Thymus (tissue), 11 donors: ENCODE data around the gene GATAD2A. TPM values are rescaled to one million over a fixed set of nuclear protein-coding genes. Genes with fewer than 3 reads are reported as not detected.

Experiments used
- DNase-seq, 9 donors: peaks; one replicate each; pipeline ENCODE4 v3.0.0-alpha.2; 2013; ENCODE audit warnings: low spot score in 9 of 9, low read depth in 6 of 9, missing footprints in 1 of 9
- H3K27ac ChIP-seq, 2 donors: one replicate each; pipeline ENCODE4 v1.5.1; 2013; ENCODE audit warnings: control low read depth in 1 of 2, low read depth in 1 of 2, low read length in 1 of 2, mild to moderate bottlenecking in 1 of 2, moderate library complexity in 1 of 2
- H3K27me3 ChIP-seq, 2 donors: one replicate each; pipeline ENCODE4 v1.5.1; 2013; ENCODE audit warnings: low read length in 1 of 2; ENCODE audit not compliant: control insufficient read depth in 2 of 2, insufficient read depth in 1 of 2
- H3K36me3 ChIP-seq, 2 donors: one replicate each; pipeline ENCODE4 v1.5.1; 2013; ENCODE audit warnings: low read length in 1 of 2, mild to moderate bottlenecking in 1 of 2, moderate library complexity in 1 of 2; ENCODE audit not compliant: control insufficient read depth in 2 of 2, insufficient read depth in 2 of 2
- H3K4me1 ChIP-seq, 2 donors: one replicate each; pipeline ENCODE4 v1.5.1; 2013; ENCODE audit warnings: low read length in 2 of 2; ENCODE audit not compliant: control insufficient read depth in 2 of 2, insufficient read depth in 2 of 2
- H3K4me3 ChIP-seq, 2 donors: one replicate each; pipeline ENCODE4 v1.5.1; 2013; ENCODE audit warnings: low read length in 2 of 2, control low read depth in 1 of 2, mild to moderate bottlenecking in 1 of 2
- H3K9me3 ChIP-seq, 2 donors: one replicate each; pipeline ENCODE4 v1.5.1; 2013; ENCODE audit warnings: low read length in 1 of 2, mild to moderate bottlenecking in 1 of 2; ENCODE audit not compliant: control insufficient read depth in 2 of 2, insufficient read depth in 1 of 2
- WGBS: extraction: QIAGEN DNeasy Blood & Tissue Kit; methylation state at CpG from one replicate; pipeline ENCODE4 v1.1.7; 2013; 5-methylcytosine and 5-hydroxymethylcytosine counted together
- polyA plus RNA-seq: library from polyadenylated mRNA; stranded (reverse); fragments of 200-250 nt; gene quantifications from one replicate; pipeline ENCODE4 v1.2.3, GENCODE V29; 2013
- total RNA-seq: library from RNA; stranded (reverse); fragments of 120-200 nt; gene quantifications from one replicate; pipeline ENCODE4 v1.2.4, GENCODE V29; 2013
- donor health status: healthy.

GATAD2A gene
- total and polyA plus RNA-seq, 2 donors: 20.9 to 24.9 TPM

DNA sequence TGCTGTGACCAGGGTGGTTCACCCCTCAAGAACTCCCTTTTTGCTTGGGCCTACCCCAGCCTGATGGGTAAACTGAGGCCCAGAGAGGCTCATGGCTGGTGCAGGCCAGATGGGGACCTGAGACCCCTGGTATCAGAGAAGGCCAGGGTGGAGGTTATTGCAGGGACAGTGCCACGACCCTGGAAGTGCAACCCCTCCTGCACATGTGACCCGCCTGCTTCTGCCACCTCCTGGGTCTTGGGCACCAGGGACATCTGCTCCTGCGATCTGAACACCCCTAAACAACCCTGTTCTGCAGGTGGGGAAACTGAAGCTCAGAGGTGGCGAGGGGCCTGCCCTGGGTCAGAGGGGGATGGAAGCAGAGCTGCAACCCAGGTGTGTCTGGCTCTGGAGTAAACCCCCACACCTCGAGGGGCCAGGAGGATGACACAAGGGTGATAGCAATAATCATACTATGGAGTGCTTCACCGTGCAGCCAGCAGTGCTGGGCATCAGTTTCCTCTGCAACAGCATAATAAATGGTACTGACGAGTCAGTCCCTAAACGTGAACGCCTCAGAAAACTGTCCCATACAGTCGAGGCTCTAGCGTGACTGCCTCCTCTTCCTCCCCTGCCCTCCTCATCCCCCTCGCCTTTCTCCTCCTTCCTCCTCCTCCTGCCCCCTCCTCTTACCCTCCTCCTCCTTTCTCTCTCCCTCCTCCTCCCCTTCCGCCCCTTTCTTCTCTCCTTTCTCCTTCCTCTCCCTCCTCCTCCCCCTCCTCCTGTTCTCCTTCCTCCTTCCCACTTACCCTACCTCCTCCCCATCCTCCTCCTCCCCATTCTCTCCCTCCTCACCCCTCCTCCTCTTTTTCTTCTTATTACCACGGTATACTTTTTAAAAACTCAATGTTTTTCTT is 127.6 kb downstream of the GATAD2A start:
- no peak for DNase-seq
- peak overlapping the region in 1 of 2 donors; percentile 32 for H3K27ac ChIP-seq
- peaks cover 0 to 9% of the 10 kb centered on the region in 2 donors for H3K9me3 ChIP-seq
- H3K27me3 ChIP-seq: peaks cover 8 to 20% of the 10 kb centered on the region in 2 donors
- H3K4me3 ChIP-seq: no peak overlapping the region
- peaks cover 4 to 24% of the 10 kb centered on the region in 2 donors for H3K4me1 ChIP-seq
- 82% methylated on average over 14 of the region's 14 CpGs for WGBS
- H3K36me3 ChIP-seq: peaks cover 8 to 15% of the 10 kb centered on the region in 2 donors

DNA sequence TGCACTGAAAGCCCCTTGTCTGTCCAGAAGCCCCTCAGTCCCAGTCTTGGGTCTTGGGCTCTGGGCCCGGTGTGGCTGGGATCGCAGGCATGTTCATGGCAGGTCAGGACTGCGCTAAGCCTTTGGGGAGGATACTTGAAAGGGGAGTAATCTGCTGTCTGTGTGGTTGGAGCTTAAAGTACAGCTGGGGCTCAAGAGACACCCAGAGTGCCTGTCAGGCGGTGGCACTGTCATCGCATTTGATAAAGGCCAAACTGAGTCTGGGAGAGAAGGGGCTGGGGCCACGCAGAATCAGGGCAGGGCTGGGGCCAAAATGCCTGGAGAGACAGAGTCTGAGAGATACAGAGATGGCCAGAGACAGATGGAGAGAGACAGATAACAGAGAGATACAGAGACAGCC is 128.4 kb downstream of the GATAD2A start:
- DNase-seq: no peak
- H3K9me3 ChIP-seq: peaks cover 0 to 9% of the 10 kb centered on the region in 2 donors
- 94% methylated on average over 6 of the region's 6 CpGs for WGBS
- no peak overlapping the region for H3K27ac ChIP-seq
- H3K4me1 ChIP-seq: peaks cover 9 to 31% of the 10 kb centered on the region in 2 donors
- H3K4me3 ChIP-seq: no peak overlapping the region
- H3K36me3 ChIP-seq: peaks cover 2 to 8% of the 10 kb centered on the region in 2 donors
- H3K27me3 ChIP-seq: peaks cover 16 to 28% of the 10 kb centered on the region in 2 donors

DNA sequence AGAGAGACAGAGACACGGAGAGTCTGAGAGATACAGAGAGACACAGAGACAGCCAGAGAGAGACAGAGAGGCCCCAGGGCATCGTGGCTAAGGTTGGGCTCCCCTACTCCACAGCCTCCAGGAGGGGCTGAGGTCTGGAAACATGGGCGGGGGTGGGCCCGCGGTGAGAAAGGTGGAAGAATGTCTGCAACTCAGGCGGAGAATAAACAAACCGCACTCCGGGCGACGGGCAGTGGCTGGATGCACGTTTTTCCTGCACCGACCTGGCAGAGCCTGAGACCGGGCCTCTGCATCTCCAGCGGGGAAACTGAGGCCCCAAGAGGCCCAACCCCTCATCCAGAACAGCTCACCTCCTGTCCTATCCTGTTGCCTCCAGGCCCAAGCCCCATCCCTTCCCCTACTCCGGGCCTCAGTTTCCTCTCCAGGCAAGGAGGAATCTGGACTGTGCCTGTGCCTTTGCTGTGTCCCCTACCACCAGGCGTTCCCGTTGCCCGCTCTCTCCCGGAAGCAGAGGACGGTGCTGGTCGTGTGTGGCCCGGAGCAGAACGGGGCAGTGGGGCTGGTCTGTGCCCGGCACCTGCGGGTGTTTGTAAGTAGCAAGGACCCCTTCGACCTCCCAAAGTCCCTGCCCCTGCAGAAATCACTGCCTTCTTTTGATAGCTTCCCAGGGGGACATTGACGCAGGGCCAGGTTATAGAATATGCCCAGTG is 129.2 kb downstream of the GATAD2A start:
- H3K36me3 ChIP-seq: peaks cover 0 to 2% of the 10 kb centered on the region in 2 donors
- 94% methylated on average over 27 of the region's 27 CpGs for WGBS
- H3K27ac ChIP-seq: no peak overlapping the region
- H3K9me3 ChIP-seq: peaks cover 0 to 9% of the 10 kb centered on the region in 2 donors
- H3K4me3 ChIP-seq: no peak overlapping the region
- no peak for DNase-seq
- peaks cover 22 to 37% of the 10 kb centered on the region in 2 donors for H3K27me3 ChIP-seq
- H3K4me1 ChIP-seq: peaks cover 9 to 33% of the 10 kb centered on the region in 2 donors

DNA sequence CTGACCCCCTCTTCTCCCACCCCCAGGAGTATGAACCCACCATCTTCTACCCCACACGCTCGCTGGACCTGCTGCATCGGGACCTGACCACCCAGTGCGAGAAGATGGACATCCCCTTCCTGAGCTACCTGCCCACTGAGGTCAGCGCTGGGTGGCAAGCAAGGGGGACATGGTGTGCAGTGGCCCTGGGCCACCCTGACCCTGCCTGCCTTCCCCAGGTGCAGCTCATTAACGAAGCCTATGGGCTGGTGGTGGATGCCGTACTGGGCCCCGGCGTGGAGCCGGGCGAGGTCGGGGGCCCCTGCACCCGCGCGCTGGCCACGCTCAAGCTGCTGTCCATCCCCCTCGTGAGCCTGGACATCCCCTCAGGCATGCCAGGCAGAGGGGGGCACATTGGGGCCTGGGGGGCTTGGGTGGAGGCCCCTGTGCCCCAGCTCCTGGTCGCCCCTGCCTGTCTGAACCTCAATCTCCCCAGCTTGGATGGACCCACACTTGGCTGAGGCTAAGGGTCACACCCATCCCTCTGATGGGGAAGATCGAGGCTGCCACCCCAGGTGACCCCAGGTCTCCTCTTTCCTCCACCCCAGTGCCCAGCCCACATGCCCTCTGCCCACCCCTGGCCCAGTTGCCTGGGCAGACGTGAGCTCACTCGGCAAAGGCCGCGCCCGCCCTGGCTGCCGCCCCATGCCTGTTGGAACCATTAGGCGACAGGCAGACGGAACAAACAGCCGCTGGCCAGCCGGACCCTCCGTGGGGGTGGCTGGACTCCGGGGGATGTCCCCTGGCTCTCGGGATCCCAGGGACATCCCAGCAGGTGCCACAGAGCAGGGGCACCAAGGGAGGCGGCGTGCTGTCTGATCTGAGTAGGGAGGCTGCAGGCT is 130.1 kb downstream of the GATAD2A start:
- Histone ChIP-seq H3K9me3 (peaks cover 0 to 11% of the 10 kb centered on the region in 2 donors), H3K4me3 (no peak overlapping the region), H3K36me3 (no peaks in the 10 kb centered on the region), H3K27me3 (peaks cover 30 to 45% of the 10 kb centered on the region in 2 donors), H3K27ac (no peak overlapping the region), H3K4me1 (peaks cover 9 to 34% of the 10 kb centered on the region in 2 donors)
- WGBS: 97% methylated on average over 34 of the region's 34 CpGs
- DNase-seq: no peak

DNA sequence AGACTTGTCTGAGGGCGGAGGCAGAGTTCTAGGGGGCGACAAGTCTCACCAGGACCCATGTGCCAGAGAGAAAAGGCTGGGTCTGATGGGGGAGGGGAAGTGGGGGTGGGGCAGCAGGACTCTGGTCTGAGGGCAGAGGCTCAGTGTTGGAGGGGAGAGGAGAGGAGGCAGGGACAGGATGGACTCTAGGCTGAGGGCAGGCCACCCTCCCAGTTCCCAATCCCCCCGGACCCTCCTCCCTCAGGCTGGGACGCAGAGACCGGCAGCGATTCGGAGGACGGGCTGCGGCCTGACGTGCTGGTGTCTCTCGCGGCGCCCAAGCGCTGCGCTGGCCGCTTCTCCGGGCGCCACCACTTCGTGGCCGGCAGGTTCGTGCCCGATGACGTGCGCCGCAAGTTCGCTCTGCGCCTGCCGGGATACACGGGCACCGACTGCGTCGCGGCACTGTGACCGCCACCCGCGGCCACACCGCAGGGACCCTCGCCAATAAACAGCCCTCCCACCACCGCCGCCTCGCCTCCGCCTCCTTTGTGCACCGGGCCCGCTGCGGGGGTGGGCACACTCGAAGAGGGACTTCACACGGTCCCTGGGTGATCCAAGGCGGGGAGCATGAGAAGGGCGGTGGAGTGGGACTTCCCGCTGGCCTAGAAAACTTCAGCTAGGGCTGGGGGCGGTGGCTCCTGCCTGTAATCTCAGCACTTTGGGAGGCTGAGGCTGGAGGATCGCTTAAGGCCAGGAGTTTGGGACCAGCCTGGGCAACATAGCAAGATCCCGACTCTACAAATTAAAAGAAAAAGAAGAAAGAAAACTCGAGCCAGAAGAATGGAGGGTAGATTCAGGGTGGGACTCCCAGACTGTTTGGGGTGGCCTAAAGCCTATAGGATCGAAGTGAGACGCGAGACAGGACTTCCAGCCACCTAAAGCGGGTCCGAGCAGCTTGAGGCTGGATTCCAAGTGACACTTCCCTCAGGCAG is 131.9 kb downstream of the GATAD2A start:
- WGBS: 55% methylated on average over 59 of the region's 59 CpGs
- peaks cover 19 to 41% of the 10 kb centered on the region in 2 donors for H3K4me1 ChIP-seq
- H3K27ac ChIP-seq: no peak overlapping the region
- H3K36me3 ChIP-seq: no peaks in the 10 kb centered on the region
- peaks cover 0 to 19% of the 10 kb centered on the region in 2 donors for H3K9me3 ChIP-seq
- H3K27me3 ChIP-seq: peaks cover 40 to 63% of the 10 kb centered on the region in 2 donors
- no peak for DNase-seq
- no peak overlapping the region for H3K4me3 ChIP-seq

DNA sequence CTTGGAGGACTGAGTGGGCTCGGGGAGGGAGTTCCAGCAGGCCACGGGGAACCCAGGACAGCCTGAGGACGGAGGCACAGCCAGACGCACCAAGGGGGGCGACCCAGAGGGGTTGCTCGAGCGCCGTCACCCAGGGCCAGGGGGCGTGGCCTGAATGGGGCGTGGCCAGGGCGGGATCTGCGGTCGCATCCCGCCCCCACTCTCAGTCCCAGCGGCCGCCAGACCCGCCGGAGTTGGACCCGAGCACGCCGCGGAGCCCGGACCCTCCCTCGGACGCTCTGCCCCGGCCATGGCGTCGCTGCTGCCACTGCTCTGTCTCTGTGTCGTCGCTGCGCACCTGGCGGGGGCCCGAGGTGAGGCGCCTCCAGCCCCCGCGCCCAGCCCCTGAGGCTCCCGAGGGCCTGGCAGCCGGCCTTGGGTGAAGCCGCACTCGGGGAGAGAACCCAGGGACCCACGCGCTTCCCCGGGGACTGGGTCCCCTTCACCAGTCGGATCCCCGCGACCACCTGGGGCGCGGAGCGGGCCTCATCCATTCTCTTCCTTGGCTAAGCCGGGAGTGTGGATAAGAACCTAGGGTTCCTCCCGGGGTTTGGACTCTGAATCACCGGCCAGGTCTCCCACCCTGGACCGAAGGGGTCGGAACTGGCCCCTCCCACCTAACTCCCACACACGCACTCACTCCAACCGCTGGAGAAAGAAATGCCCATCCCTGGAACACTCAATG is 132.7 kb downstream of the GATAD2A start, which contains the start of gene CILP2:
Gene CILP2 (plus strand): TSS at position 205 of the 724 bp plus-strand sequence. CDS start 85 bp downstream, at position 290.
- peaks cover 16 to 32% of the 10 kb centered on the region in 2 donors for H3K4me1 ChIP-seq
- H3K27me3 ChIP-seq: peaks cover 40 to 64% of the 10 kb centered on the region in 2 donors
- no peak within 1 kb of the TSS for H3K27ac ChIP-seq
- H3K4me3 ChIP-seq: peak within 1 kb of the TSS in 1 of 2 donors; percentile 31
- H3K9me3 ChIP-seq: peaks cover 0 to 19% of the 10 kb centered on the region in 2 donors
- 8% methylated on average over 56 of the region's 56 CpGs for WGBS
- no peaks in the 10 kb centered on the region for H3K36me3 ChIP-seq
- peak in 2 of 9 donors; percentile 46 to 47 for DNase-seq

DNA sequence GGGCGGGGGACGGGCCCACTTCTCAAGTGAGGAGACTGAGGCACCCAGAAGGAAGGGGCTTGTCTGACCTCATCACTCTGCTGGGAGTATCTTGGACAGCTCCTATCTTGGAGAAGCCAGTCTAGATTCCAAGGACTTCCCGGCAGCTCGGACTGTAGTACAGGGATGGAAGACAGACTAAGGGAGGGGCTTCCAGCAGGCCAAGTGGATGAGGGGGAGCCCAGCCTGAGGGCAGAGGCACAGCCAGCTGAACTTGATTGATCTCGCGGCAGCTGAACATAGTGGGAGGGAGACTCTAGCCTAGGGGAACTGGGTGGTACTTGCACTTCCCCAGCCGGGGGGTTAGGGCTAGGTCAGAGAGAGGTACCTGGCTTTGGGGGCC is 133.3 kb downstream of the GATAD2A start:
- 43% methylated on average over 7 of the region's 7 CpGs for WGBS
- H3K9me3 ChIP-seq: peaks cover 1 to 20% of the 10 kb centered on the region in 2 donors
- no peaks in the 10 kb centered on the region for H3K36me3 ChIP-seq
- no peak overlapping the region for H3K4me3 ChIP-seq
- peaks cover 16 to 27% of the 10 kb centered on the region in 2 donors for H3K4me1 ChIP-seq
- DNase-seq: no peak
- peaks cover 40 to 64% of the 10 kb centered on the region in 2 donors for H3K27me3 ChIP-seq
- H3K27ac ChIP-seq: no peak overlapping the region
